Measurements from ENCODE around the gene MT1B.

Gene MT1B

GRCh38 chr16:56632156-56632847, 19.4 kb upstream of the MT1B start, which contains the start of gene MT1M:
Gene MT1M (plus strand): TSS chr16:56632659. CDS start chr16:56632732, 73 bp downstream.
- no peaks in the 10 kb centered on the region for H3K79me2 ChIP-seq (ENCODE audit: control insufficient read depth, low read length)
- TF ChIP-seq CTCF (IDR thresholded peaks at IDR 0.05; ENCODE audit: low read depth, low read length, poor library complexity, severe bottlenecking) (no peak), EZH2phosphoT487 (IDR thresholded peaks at IDR 0.05; ENCODE audit: borderline replicate concordance, low read length) (no peak)
- H3K4me1 ChIP-seq (ENCODE audit: control insufficient read depth, low read length): no peaks in the 10 kb centered on the region
- H3K9me3 ChIP-seq (ENCODE audit: control insufficient read depth, insufficient read depth, low read length): no peaks in the 10 kb centered on the region
- H3K36me3 ChIP-seq (ENCODE audit: control insufficient read depth, low read length): no peaks in the 10 kb centered on the region
- H3K4me3 ChIP-seq (ENCODE audit: low read length): no peak within 1 kb of the TSS
- no peak within 1 kb of the TSS for H3K4me2 ChIP-seq (ENCODE audit: low read length)
- H3K27ac ChIP-seq (ENCODE audit: low read depth, low read length): no peak within 1 kb of the TSS
- H3K27me3 ChIP-seq (ENCODE audit: control insufficient read depth, low read length): peaks cover 56% of the 10 kb centered on the region
- H3F3A ChIP-seq (ENCODE audit: control insufficient read depth, insufficient read depth): no peaks in the 10 kb centered on the region
- H3K9me2 ChIP-seq (replicated peaks; ENCODE audit: control insufficient read depth, low read length): no peaks in the 10 kb centered on the region
- H4K20me1 ChIP-seq (ENCODE audit: control insufficient read depth, insufficient read depth, low read depth, low read length): no peaks in the 10 kb centered on the region

- TF ChIP-seq EZH2phosphoT487 (IDR thresholded peaks at IDR 0.05; ENCODE audit: borderline replicate concordance, low read length) (no peak), CTCF (IDR thresholded peaks at IDR 0.05; ENCODE audit: low read depth, low read length, poor library complexity, severe bottlenecking) (no peak)
- no peak overlapping the region for H3K4me2 ChIP-seq (ENCODE audit: low read length)
- no peaks in the 10 kb centered on the region for H3K79me2 ChIP-seq (ENCODE audit: control insufficient read depth, low read length)
- H3K4me3 ChIP-seq (ENCODE audit: low read length): no peak overlapping the region
- no peaks in the 10 kb centered on the region for H3F3A ChIP-seq (ENCODE audit: control insufficient read depth, insufficient read depth)
- H3K9me2 ChIP-seq (replicated peaks; ENCODE audit: control insufficient read depth, low read length): no peaks in the 10 kb centered on the region
- H3K4me1 ChIP-seq (ENCODE audit: control insufficient read depth, low read length): no peaks in the 10 kb centered on the region
- no peaks in the 10 kb centered on the region for H3K9me3 ChIP-seq (ENCODE audit: control insufficient read depth, insufficient read depth, low read length)
- H3K27ac ChIP-seq (ENCODE audit: low read depth, low read length): no peak overlapping the region
- peaks cover 60% of the 10 kb centered on the region for H3K27me3 ChIP-seq (ENCODE audit: control insufficient read depth, low read length)
- H3K36me3 ChIP-seq (ENCODE audit: control insufficient read depth, low read length): no peaks in the 10 kb centered on the region
- no peaks in the 10 kb centered on the region for H4K20me1 ChIP-seq (ENCODE audit: control insufficient read depth, insufficient read depth, low read depth, low read length)
These were observed 18.8 kb upstream of the MT1B start for GRCh38 chr16:56632848-56633365.

- H3K27ac ChIP-seq (ENCODE audit: low read depth, low read length): no peak overlapping the region
- H3K4me1 ChIP-seq (ENCODE audit: control insufficient read depth, low read length): no peaks in the 10 kb centered on the region
- H3K27me3 ChIP-seq (ENCODE audit: control insufficient read depth, low read length): peaks cover 61% of the 10 kb centered on the region
- H3K9me2 ChIP-seq (replicated peaks; ENCODE audit: control insufficient read depth, low read length): no peaks in the 10 kb centered on the region
- TF ChIP-seq CTCF (IDR thresholded peaks at IDR 0.05; ENCODE audit: low read depth, low read length, poor library complexity, severe bottlenecking) (no peak), EZH2phosphoT487 (IDR thresholded peaks at IDR 0.05; ENCODE audit: borderline replicate concordance, low read length) (no peak)
- no peaks in the 10 kb centered on the region for H3K9me3 ChIP-seq (ENCODE audit: control insufficient read depth, insufficient read depth, low read length)
- no peaks in the 10 kb centered on the region for H3K36me3 ChIP-seq (ENCODE audit: control insufficient read depth, low read length)
- no peak overlapping the region for H3K4me3 ChIP-seq (ENCODE audit: low read length)
- H3K79me2 ChIP-seq (ENCODE audit: control insufficient read depth, low read length): no peaks in the 10 kb centered on the region
- no peaks in the 10 kb centered on the region for H3F3A ChIP-seq (ENCODE audit: control insufficient read depth, insufficient read depth)
- no peak overlapping the region for H3K4me2 ChIP-seq (ENCODE audit: low read length)
- no peaks in the 10 kb centered on the region for H4K20me1 ChIP-seq (ENCODE audit: control insufficient read depth, insufficient read depth, low read depth, low read length)
These were observed 18.2 kb upstream of the MT1B start for GRCh38 chr16:56633535-56633934.
